NCI-H2227 treated with DMSO at 0.1 percent for 48 hours (cell line): ENCODE results near the gene CTNNA1.
"Not testable (repeated sequence)": the region's sequence is repeated elsewhere in the genome, so short reads cannot be mapped to it uniquely, and the experiment has no call there.

ENCODE experiments used
- DNase-seq: peaks from one replicate; lab custom pipeline; 2025; lab: John Stamatoyannopoulos, UW

Gene CTNNA1

GRCh38 chr5:138725153-138725817, 27.9 kb upstream of the CTNNA1 start:
- no peak for DNase-seq

- DNase-seq, result peak; percentile 36
Measured at GRCh38 chr5:138725818-138726416, 27.3 kb upstream of the CTNNA1 start.

- DNase-seq, result no peak
Measured at GRCh38 chr5:138726848-138727247, 26.4 kb upstream of the CTNNA1 start.

GRCh38 chr5:138730496-138730895, 22.7 kb upstream of the CTNNA1 start:
- not testable (repeated sequence) for DNase-seq

GRCh38 chr5:138732466-138732865, 20.8 kb upstream of the CTNNA1 start:
- DNase-seq, result no peak

GRCh38 chr5:138732933-138733332, 20.3 kb upstream of the CTNNA1 start:
- DNase-seq, result no peak

GRCh38 chr5:138733509-138733908, 19.7 kb upstream of the CTNNA1 start:
- DNase-seq, result no peak

GRCh38 chr5:138736293-138736692, 16.9 kb upstream of the CTNNA1 start:
- no peak for DNase-seq

GRCh38 chr5:138737494-138738265, 15.5 kb upstream of the CTNNA1 start:
- no peak for DNase-seq

GRCh38 chr5:138738399-138738798, 14.8 kb upstream of the CTNNA1 start:
- no peak for DNase-seq

GRCh38 chr5:138739938-138740337, 13.3 kb upstream of the CTNNA1 start:
- DNase-seq, result no peak

- DNase-seq, result no peak
Measured at GRCh38 chr5:138743484-138743883, 9.7 kb upstream of the CTNNA1 start.

GRCh38 chr5:138745268-138745667, 8.0 kb upstream of the CTNNA1 start:
- DNase-seq, result no peak

- DNase-seq, result no peak
Measured at GRCh38 chr5:138748630-138749081, 4.6 kb upstream of the CTNNA1 start.

- not testable (repeated sequence) for DNase-seq
Measured at GRCh38 chr5:138751344-138751743, 1.9 kb upstream of the CTNNA1 start.

GRCh38 chr5:138752341-138752950, 779 bp upstream of the CTNNA1 start:
- no peak for DNase-seq

GRCh38 chr5:138753794-138754698, 821 bp downstream of the CTNNA1 start:
- DNase-seq, result peak; percentile 72

GRCh38 chr5:138754699-138755057, 1.5 kb downstream of the CTNNA1 start:
- DNase-seq, result no peak

GRCh38 chr5:138755084-138755748, 2.0 kb downstream of the CTNNA1 start:
- DNase-seq, result no peak

- no peak for DNase-seq
Measured at GRCh38 chr5:138757061-138757776, 4.0 kb downstream of the CTNNA1 start.
